Renal cortex interstitium (tissue), 11 donors: ENCODE results near the gene PRKAR1B. TPM values are rescaled to one million over a fixed set of nuclear protein-coding genes. Genes with fewer than 3 reads are reported as not detected.
"Not testable (repeated sequence)": the region's sequence is repeated elsewhere in the genome, so short reads cannot be mapped to it uniquely, and the experiment has no call there.

ENCODE experiments used
- DNase-seq, 11 donors: peaks; one replicate each; pipeline ENCODE4 v3.0.0-alpha.2; 2013; ENCODE audit warnings: low read depth in 9 of 11, low spot score in 4 of 11; ENCODE audit errors: extremely low read depth in 1 of 11
- polyA plus RNA-seq, 3 donors: library from polyadenylated mRNA; unstranded; fragments of 120-200 nt; gene quantifications; one replicate each; pipeline ENCODE4 v1.2.1, GENCODE V29; 2013; ENCODE audit not compliant: insufficient read length in 3 of 3

PRKAR1B gene
- polyA plus RNA-seq, 3 donors = 31.7 to 43.1 (median 41.8) TPM

DNA sequence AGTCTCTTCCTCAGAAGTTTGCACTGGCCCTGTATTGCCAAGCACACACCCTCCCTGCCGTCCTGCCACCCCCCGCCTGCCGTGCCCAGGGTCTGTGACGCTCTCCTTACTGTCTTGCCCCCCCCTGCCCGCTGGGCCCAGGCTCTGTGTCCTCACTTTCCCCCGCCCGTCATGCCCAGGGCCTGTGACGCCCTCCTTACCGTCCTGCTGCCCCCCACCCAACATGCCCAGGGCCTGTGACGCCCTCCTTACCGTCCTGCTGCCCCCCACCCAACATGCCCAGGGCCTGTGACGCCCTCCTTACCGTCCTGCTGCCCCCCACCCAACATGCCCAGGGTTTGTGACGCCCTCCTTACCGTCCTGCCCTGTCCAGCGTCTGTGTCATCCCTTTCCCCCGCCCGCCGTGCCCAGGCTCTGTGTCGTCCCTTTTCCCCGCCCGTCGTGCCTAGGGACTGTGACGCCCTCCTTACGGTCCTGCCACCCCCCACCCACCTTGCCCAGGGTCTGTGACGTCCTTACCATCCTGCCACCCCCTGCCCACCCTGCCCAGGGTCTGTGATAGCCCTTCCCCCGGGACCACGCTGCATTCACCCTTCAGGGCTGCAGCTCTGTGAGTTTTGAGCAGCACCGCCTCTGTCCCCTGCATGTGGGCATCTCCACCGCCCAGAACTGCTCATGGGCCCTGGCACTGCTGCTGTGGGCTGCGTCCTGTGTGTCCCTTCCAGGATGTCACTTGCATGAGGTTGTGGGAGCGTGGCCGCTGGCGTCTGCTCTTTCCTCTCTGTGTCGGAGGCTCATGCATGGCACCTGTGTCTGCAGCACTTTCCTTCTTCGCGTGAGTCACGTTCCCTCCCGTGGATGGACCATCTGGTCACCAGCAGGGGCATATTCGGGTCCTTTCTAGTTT, 19.3 kb upstream of the PRKAR1B start:
- no peak for DNase-seq

GRCh38 chr7:745431-746154, 18.5 kb upstream of the PRKAR1B start:
- DNase-seq = no peak

- DNase-seq = no peak
These were observed 17.9 kb upstream of the PRKAR1B start for GRCh38 chr7:744854-745430.

DNA sequence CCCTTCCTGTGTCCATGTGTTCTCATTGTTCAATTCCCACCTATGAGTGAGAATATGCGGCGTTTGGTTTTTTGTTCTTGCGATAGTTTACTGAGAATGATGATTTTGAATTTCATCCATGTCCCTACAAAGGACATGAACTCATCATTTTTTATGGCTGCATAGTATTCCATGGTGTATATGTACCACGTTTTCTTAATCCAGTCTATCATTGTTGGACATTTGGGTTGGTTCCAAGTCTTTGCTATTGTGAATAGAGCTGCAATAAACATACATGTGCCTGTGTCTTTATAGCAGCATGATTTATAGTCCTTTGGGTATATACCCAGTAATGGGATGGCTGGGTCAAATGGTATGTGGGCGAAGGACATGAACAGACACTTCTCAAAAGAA, 17.0 kb upstream of the PRKAR1B start:
- not testable (repeated sequence) for DNase-seq

- DNase-seq = not testable (repeated sequence)
These were observed 16.5 kb upstream of the PRKAR1B start for GRCh38 chr7:743341-744127.

- DNase-seq = no peak
These were observed 15.7 kb upstream of the PRKAR1B start for GRCh38 chr7:742791-743190.

DNA sequence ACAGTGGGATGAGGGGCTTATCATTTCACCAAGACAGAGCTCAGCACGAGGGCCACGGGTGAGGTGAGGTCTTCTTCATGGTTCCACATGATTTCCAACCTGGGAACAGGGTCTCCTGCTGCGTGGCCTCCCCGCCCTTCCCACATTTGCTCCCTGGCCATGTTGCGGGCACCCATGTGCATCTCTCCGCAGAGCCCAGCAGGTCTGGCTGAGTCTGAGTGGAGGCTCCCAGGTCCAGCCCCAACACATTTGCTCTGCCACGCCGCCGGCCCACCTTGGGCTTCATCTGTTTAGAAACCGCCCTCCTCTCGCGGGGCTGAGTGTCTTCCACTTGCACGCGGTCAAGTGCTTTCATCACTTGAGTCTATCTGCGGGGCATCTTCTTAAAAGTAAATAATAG, 14.8 kb upstream of the PRKAR1B start:
- no peak for DNase-seq

- no peak for DNase-seq
These were observed 14.2 kb upstream of the PRKAR1B start for GRCh38 chr7:741191-741671.

GRCh38 chr7:739983-740942, 13.2 kb upstream of the PRKAR1B start:
- DNase-seq = no peak

DNA sequence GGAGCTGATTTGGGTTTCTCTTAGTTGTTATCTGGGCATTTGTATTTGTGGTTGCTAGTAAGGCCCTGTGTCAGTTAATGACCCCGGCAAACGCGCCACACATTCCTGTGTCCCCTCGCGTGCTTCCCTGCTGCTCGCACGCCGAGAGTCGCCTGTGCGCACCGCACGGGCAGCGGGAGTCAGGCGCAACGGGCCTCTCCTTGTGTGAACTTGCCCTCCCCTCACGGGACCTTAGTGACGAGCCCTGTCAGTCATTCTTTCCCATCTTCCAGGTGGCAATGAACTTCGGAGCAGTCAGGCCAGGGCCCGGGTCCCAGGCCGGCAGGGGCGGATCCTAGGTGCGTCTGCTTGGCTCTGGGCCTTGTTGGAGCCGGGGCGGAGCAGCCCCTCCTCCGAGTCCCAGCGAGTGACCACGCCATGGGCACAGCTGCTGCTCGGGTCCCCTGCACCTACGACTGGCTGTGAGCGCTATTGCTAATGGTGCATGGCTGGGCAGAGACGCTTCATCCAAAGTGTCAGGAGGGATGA, 12.4 kb upstream of the PRKAR1B start:
- no peak for DNase-seq

DNA sequence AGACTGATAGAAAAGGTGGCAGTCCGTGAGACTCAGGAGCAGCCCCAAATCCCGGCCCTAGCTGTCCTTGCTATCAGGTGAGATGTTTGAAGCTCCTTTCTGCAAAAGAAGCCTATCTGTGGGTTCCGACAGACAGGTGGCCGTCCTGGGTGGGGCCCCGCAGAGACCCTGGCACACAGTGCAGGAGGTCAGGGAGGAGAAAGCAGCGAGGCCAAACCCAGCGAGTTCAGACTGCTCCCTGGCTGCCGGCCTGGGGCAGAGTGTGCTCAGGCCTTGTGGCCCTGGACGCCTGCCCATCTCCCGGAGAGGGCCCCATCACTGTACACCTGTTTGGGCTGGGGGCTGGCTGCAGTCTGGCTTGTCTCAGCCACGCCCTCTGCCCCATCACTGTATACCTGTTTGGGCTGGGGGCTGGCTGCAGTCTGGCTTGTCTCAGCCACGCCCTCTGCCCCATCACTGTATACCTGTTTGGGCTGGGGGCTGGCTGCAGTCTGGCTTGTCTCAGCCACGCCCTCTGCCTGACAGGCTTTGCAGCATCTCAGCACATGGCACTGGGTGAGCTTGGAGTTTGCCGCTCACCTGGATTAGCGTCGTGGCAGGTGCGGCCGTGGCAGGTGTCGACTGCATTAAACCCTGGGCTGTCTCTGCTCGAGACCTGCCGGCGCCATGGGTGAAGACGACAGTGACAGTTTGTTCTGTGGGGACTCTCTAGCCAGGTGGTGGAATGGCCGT, 11.8 kb upstream of the PRKAR1B start:
- no peak for DNase-seq

DNA sequence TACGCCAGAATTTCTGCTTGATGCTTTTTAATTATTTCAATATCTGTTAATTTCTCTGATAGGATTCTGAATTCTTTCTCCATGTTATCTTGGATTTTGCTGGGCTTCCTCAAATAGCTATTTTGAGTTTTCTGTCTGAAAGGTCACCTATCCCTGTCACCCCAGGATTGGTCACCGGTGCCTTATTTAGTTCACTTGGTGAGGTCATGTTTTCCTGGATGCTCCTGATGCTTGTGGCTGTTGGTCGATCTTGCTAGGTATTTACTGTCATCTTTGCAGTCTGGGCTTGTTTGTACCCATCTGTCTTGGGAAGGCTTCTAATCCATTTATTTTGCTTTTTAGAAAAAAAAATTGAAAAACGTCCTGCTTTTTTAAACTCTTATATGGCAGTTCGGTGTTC, 11.2 kb upstream of the PRKAR1B start:
- no peak for DNase-seq

GRCh38 chr7:734808-735207, 7.7 kb upstream of the PRKAR1B start:
- no peak for DNase-seq

GRCh38 chr7:734214-734613, 7.1 kb upstream of the PRKAR1B start:
- DNase-seq = no peak

DNA sequence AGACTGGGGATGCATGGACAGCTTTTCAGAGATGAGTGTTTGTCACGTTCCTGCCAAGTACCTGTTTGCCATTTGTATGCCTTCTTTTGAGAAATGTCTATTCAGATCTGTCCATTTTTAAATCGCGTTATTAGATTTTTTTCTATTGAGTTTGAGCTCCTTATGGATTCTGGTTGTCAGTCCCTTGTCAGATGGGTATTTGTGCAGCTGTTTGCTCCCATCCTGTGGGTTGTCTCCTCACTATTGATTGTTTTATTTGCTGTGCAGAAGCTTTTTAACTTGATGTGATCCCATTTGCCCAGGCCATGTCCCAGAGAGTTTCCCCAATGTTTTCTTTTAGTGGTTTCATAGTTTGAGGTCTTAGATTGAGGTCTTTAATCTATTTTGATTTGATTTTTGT, 5.5 kb upstream of the PRKAR1B start:
- no peak for DNase-seq

DNA sequence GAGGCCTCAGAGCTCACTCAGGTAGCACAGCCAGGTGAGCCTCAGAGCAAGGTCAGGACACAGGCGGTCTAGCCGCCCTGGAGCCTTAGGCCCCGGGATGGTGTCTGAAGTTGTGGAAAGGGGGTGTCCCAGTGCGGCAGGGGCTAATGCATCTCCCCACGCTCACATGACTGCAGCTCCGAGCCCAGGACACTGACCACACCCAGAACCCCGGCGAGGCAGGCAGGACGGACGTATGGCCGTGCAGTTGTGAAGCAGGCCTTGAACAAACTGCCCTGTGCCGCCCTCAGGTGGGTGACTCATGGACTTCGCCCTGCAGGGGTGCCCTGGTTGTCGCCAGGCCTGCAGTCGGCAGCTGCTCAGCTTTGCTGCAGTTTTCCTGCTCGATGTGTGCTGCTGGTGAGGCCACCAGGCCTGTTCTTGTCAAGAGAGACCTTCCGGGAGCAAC, 5.0 kb upstream of the PRKAR1B start:
- DNase-seq = no peak

DNA sequence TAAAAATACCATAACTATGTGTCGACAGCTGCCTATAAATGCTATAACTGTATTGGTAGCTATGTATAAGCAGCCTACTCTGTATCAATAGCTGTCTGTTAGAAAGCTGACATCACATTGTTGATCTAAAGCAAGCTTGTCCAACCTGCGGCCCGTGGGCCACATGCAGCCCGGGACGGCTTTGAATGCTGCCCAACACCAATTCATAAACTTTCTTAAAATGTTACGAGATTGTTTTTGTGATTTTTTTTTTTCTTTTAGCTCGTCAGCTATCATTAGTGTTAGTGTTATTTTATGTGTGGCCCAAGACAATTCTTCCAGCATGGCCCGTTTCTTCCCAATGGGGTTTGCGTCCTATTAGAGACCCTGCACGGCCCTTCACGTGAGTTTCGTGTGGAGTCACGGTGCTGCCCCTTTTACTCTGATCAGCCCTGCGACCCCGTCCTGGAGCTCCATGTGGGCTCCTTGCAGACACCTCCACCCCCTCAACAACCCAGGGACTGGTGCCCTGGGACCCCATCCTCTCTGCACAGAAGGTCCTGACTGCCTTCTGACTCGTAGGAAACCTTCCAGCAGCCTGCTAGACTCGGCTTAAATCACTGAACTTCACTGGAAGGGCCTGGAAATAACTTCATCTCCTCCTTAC, 4.5 kb upstream of the PRKAR1B start:
- no peak for DNase-seq
